NB4 (cell line): ENCODE results near the gene TGM3.

Experiments
- CTCF ChIP-seq: IDR thresholded peaks from one replicate; pipeline ENCODE4 v1.5.1; 2012; ENCODE audit warnings: low read depth, low read length
- POLR2A ChIP-seq: IDR thresholded peaks from 2 replicates; pipeline ENCODE4 v1.6.1; 2011; ENCODE audit warnings: mild to moderate bottlenecking; ENCODE audit not compliant: insufficient read length; ENCODE audit errors: extremely low read depth

GRCh38 chr20:2260250-2260649, 35.6 kb upstream of the TGM3 start:
- TF ChIP-seq POLR2A, result no peak
- TF ChIP-seq CTCF, result no peak
